SK-N-MC (cell line): ENCODE measurements around the gene NKPD1.

Experiments used
- DNase-seq: peaks from one replicate; pipeline ENCODE4 v3.0.0-alpha.2; 2011; ENCODE audit warnings: low read depth, low spot score
- H3K27ac ChIP-seq: fragments of 200-600 bp; sonication (generic); 2 replicates; pipeline ENCODE4 v1.5.1; 2016; ENCODE audit warnings: mixed run types
- H3K36me3 ChIP-seq: fragments of 200-600 bp; sonication (generic); 2 replicates; pipeline ENCODE4 v1.6.1; 2017; ENCODE audit warnings: antibody characterized with exemption, low read length, mixed read lengths; ENCODE audit not compliant: insufficient read depth
- H3K4me3 ChIP-seq: fragments of 200-600 bp; sonication (generic); 2 replicates; pipeline ENCODE4 v1.5.1; 2016
- H3K9ac ChIP-seq: fragments of 200-600 bp; sonication (generic); 2 replicates; pipeline ENCODE4 v1.8.0; 2017; ENCODE audit warnings: mixed run types, mixed read lengths; ENCODE audit not compliant: insufficient read length
- H3K9me3 ChIP-seq: fragments of 200-600 bp; sonication (generic); 2 replicates; pipeline ENCODE4 v1.6.1; 2017; ENCODE audit warnings: low read depth, mild to moderate bottlenecking, antibody characterized with exemption, low read length, moderate library complexity, mixed read lengths
- EZH2 ChIP-seq: fragments of 200-600 bp; sonication (generic); IDR thresholded peaks from one replicate; pipeline ENCODE4 v1.6.1; 2017; ENCODE audit warnings: antibody characterized with exemption
- FOXP2 ChIP-seq: optimal IDR thresholded peaks from 2 replicates; pipeline ENCODE3; 2011; ENCODE audit warnings: mild to moderate bottlenecking, moderate library complexity; ENCODE audit not compliant: insufficient read depth; ENCODE audit errors: extremely low read length, control extremely low read depth
- POLR2AphosphoS5 ChIP-seq: IDR thresholded peaks from 2 replicates; pipeline ENCODE4 v1.6.1; 2012; ENCODE audit warnings: mild to moderate bottlenecking, low read depth, low read length, borderline replicate concordance

The NKPD1 gene

GRCh38 chr19:45186509-45187334, 25.9 kb upstream of the NKPD1 start:
- H3K27ac ChIP-seq = no peak overlapping the region
- DNase-seq = no peak
- no peak overlapping the region for H3K9ac ChIP-seq
- H3K36me3 ChIP-seq = no peaks in the 10 kb centered on the region
- TF ChIP-seq EZH2 = no peak
- TF ChIP-seq FOXP2 = no peak
- no peak for TF ChIP-seq POLR2AphosphoS5
- H3K9me3 ChIP-seq = no peaks in the 10 kb centered on the region
- no peak overlapping the region for H3K4me3 ChIP-seq

GRCh38 chr19:45184115-45184514, 23.3 kb upstream of the NKPD1 start:
- Histone ChIP-seq H3K27ac (no peak overlapping the region), H3K9me3 (no peaks in the 10 kb centered on the region), H3K4me3 (no peak overlapping the region), H3K36me3 (no peaks in the 10 kb centered on the region), H3K9ac (no peak overlapping the region)
- no peak for DNase-seq
- no peak for TF ChIP-seq POLR2AphosphoS5
- TF ChIP-seq EZH2 = no peak
- no peak for TF ChIP-seq FOXP2

- Histone ChIP-seq H3K9me3 (no peaks in the 10 kb centered on the region), H3K4me3 (no peak overlapping the region), H3K36me3 (no peaks in the 10 kb centered on the region), H3K9ac (no peak overlapping the region), H3K27ac (no peak overlapping the region)
- DNase-seq = no peak
- TF ChIP-seq FOXP2 (no peak), EZH2 (no peak), POLR2AphosphoS5 (no peak)
These were observed 22.0 kb upstream of the NKPD1 start for GRCh38 chr19:45182758-45183157.

- Histone ChIP-seq H3K4me3 (no peak overlapping the region), H3K27ac (no peak overlapping the region), H3K9ac (no peak overlapping the region), H3K9me3 (no peaks in the 10 kb centered on the region), H3K36me3 (no peaks in the 10 kb centered on the region)
- no peak for DNase-seq
- TF ChIP-seq EZH2 (no peak), POLR2AphosphoS5 (no peak), FOXP2 (no peak)
These were observed 20.2 kb upstream of the NKPD1 start for GRCh38 chr19:45180936-45181335.

DNA sequence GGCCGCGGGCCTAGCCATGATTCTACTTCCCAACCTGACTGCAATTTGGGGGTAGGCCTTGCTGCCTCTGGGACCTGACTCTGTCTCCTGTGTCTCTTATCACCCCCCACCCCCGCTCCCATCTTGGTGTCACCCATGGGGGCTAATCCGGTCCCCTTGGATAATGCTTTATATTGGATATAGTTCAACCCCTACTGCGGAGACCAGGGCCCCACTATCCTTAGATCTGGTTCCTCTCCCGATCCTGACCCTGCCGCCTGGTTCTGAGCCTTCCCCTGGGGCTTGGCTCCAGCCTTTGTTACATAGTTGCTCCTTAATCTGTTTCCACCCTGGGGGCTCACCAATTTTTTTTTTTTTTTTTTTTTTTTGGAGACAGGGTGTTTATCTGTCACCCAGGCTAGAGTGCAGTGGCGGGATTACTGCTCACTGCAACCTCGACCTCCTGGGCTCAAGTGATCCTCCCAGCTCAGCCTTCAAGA, 19.1 kb upstream of the NKPD1 start:
- no peak for DNase-seq
- peak overlapping the region; percentile 87 for H3K4me3 ChIP-seq
- H3K9me3 ChIP-seq = no peaks in the 10 kb centered on the region
- no peaks in the 10 kb centered on the region for H3K36me3 ChIP-seq
- peak overlapping the region; percentile 75 for H3K9ac ChIP-seq
- TF ChIP-seq EZH2 (no peak), FOXP2 (no peak), POLR2AphosphoS5 (no peak)
- H3K27ac ChIP-seq = no peak overlapping the region

DNA sequence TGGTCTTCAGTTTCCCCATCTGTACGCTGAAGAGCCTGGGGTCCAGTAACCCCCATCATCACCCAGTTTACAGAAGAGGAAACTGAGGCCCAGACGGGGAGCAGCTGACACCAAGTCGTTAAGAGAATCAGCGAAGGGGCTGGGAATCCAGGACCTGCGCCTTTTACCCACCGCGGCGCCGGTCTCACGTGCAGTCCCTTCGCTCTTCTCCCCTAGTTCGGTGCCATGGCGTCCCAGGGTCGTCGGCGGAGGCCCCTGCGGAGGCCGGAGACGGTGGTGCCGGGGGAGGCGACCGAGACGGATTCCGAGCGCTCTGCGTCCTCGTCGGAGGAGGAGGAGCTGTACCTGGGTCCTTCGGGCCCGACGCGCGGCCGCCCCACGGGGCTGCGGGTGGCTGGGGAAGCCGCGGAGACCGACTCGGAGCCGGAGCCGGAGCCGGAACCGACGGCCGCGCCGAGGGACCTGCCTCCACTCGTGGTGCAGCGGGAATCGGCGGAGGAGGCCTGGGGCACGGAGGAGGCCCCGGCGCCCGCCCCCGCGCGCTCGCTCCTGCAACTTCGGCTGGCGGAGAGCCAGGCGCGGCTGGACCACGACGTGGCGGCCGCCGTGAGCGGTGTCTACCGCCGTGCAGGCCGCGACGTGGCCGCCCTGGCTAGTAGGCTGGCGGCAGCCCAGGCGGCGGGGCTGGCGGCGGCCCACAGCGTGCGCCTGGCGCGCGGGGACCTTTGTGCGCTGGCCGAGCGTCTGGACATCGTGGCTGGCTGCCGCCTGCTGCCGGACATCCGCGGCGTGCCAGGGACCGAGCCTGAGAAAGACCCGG, 18.5 kb upstream of the NKPD1 start:
- Histone ChIP-seq H3K9me3 (no peaks in the 10 kb centered on the region), H3K27ac (no peak overlapping the region), H3K4me3 (peak overlapping the region; percentile 87), H3K9ac (peak overlapping the region; percentile 75), H3K36me3 (no peaks in the 10 kb centered on the region)
- DNase-seq = no peak
- TF ChIP-seq FOXP2 (no peak), EZH2 (no peak), POLR2AphosphoS5 (no peak)

DNA sequence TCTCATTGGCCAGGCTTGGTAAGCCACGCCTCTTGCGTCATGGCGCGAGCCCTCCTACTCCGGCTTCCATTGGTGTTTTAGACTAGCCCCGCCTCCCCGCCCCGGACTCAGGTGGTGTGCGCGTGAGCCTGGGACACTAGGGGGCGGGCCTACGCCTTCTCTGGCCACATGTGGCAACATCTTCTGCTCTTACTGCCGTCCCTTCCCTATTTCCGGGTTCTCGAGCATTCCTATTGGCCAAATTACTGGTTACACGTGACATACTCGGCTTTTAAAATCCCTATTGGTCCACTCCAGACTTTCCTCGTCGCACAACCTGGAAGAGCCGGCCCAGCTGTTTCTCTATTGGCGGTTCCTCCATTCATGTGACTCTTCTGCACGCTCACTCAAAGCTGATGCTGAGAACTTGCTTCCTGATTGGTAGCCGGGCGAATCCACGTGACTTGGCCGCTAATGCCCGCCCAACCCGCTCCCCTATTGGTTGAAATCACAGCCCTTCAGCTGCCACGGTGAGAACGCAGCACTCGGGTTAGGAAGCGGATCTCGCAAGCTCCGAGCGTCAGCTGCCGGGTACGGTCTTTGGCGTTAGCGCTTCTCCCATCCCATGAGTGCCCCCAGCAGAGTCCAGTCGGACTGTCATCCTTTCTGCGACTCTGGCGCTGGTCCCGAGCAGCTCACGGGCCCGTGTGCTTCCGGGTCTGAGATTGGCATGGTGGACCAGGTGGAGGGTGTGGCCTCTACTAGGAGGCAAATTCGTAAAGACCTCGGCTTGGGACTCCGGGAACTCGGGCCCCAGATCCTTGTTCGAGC, 17.7 kb upstream of the NKPD1 start, which contains the start of gene BLOC1S3:
TSS of gene BLOC1S3 (plus strand) at position 523 of the 810 bp plus-strand sequence. CDS start 513 bp downstream, outside the sequence.
- DNase-seq = peak; percentile 100
- Histone ChIP-seq H3K27ac (peak within 1 kb of the TSS; percentile 19; the same call in 1 of the 2 replicates), H3K36me3 (no peaks in the 10 kb centered on the region), H3K9me3 (no peaks in the 10 kb centered on the region), H3K4me3 (peak within 1 kb of the TSS; percentile 87), H3K9ac (peak within 1 kb of the TSS; percentile 75)
- TF ChIP-seq FOXP2 (no peak), POLR2AphosphoS5 (peak; percentile 66; the same call in 1 of the 2 replicates)
